ENCODE data around the gene AP3S2. TPM values are rescaled to one million over a fixed set of nuclear protein-coding genes. Genes with fewer than 3 reads are reported as not detected.

AP3S2 gene
- total RNA-seq, 1 donor from 2014 or later = 60.5 TPM

DNA sequence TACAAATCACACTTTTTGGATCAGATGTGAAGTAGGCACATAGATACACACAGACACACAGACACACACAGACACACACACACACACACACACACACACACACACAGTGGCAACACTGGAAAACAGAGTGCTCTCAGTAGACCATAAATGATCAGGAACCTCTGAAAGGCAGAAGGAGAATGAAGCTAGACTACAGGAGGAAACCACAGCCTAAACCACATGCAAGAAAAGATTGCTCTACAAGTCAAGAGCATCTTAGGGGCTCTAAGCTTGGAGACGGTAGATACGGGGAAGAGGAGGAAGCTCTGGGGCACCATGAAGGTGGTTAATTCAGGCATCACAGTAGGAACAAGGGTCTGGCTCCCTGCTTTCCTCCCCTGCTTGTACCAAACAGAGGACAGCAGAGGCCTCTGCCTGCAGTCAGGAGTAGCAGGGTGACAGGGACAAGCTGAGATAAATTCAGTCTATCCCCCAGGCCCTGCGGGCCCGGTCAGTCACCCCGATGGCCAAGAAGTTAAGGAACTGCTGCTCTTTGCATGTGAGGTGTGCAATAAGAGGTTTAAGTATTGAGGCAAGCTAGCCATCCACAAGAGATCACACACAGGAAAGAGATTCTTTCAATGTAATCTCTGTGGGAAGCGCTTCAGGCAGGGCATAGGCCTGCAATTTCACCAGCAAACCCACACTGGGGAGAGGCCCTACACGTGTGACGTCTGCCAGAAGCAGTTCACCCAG, 42.4 kb upstream of the AP3S2 start:
- Mint-ChIP-seq H3K4me3 (ENCODE audit: unreplicated experiment) (no peak overlapping the region), H3K36me3 (ENCODE audit: unreplicated experiment) (no peaks in the 10 kb centered on the region), H3K27me3 (ENCODE audit: unreplicated experiment) (no peaks in the 10 kb centered on the region), H3K27ac (ENCODE audit: unreplicated experiment) (no peak overlapping the region), H3K9me3 (ENCODE audit: unreplicated experiment) (no peaks in the 10 kb centered on the region), H3K4me1 (ENCODE audit: low read depth, unreplicated experiment) (no peaks in the 10 kb centered on the region)
- TF ChIP-seq, protein P1, sequence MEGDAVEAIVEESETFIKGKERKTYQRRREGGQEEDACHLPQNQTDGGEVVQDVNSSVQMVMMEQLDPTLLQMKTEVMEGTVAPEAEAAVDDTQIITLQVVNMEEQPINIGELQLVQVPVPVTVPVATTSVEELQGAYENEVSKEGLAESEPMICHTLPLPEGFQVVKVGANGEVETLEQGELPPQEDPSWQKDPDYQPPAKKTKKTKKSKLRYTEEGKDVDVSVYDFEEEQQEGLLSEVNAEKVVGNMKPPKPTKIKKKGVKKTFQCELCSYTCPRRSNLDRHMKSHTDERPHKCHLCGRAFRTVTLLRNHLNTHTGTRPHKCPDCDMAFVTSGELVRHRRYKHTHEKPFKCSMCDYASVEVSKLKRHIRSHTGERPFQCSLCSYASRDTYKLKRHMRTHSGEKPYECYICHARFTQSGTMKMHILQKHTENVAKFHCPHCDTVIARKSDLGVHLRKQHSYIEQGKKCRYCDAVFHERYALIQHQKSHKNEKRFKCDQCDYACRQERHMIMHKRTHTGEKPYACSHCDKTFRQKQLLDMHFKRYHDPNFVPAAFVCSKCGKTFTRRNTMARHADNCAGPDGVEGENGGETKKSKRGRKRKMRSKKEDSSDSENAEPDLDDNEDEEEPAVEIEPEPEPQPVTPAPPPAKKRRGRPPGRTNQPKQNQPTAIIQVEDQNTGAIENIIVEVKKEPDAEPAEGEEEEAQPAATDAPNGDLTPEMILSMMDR (IDR thresholded peaks at IDR 0.05; ENCODE audit: partially characterized antibody, unreplicated experiment) = no peak
- no peak for DNase-seq

DNA sequence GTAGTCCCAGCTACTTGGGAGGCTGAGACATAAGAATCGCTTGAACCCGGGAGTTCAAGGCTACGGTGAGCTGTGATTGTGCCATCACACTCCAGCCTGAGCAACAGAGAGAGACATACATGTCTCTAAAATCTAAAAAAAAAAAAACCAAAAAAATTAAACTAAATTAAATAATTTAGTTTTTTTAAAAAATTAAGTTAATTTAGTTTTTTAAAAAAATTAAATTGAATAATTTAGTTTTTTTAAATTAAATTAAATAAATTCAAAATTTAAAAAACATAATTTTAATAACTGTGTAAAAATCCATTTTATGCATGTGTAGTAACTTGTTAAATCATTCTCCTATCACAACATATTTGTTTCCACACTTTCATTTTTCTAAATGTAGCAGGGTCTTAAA, 39.1 kb upstream of the AP3S2 start:
- Mint-ChIP-seq H3K27me3 (ENCODE audit: unreplicated experiment) (no peaks in the 10 kb centered on the region), H3K27ac (ENCODE audit: unreplicated experiment) (no peak overlapping the region), H3K9me3 (ENCODE audit: unreplicated experiment) (no peaks in the 10 kb centered on the region), H3K4me3 (ENCODE audit: unreplicated experiment) (no peak overlapping the region), H3K36me3 (ENCODE audit: unreplicated experiment) (no peaks in the 10 kb centered on the region), H3K4me1 (ENCODE audit: low read depth, unreplicated experiment) (no peaks in the 10 kb centered on the region)
- TF ChIP-seq, protein P1 (IDR thresholded peaks at IDR 0.05; ENCODE audit: partially characterized antibody, unreplicated experiment) = no peak
- no peak for DNase-seq

DNA sequence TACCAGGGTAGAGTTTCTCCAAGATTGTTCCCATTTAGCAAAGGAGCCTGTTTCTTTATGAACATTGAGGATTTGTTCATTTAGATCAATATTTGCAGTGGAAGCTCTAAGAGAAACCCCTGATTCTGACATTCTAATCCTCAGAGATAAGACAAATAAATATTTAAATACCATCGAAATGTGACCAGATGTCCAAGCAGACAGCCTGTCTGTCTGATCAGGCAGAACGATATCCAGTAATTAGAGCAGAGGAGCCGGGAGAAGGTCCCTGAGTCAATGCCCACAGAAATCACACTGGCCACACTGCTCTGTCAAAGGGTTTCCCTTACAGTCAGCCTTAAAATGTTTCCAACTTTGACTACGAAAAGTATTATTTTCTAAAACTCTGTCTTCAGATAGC, 34.6 kb upstream of the AP3S2 start:
- H3K27me3 Mint-ChIP-seq (ENCODE audit: unreplicated experiment) = no peaks in the 10 kb centered on the region
- no peak overlapping the region for H3K27ac Mint-ChIP-seq (ENCODE audit: unreplicated experiment)
- DNase-seq = no peak
- H3K4me1 Mint-ChIP-seq (ENCODE audit: low read depth, unreplicated experiment) = no peaks in the 10 kb centered on the region
- no peak overlapping the region for H3K4me3 Mint-ChIP-seq (ENCODE audit: unreplicated experiment)
- TF ChIP-seq, protein P1 (IDR thresholded peaks at IDR 0.05; ENCODE audit: partially characterized antibody, unreplicated experiment) = no peak
- no peaks in the 10 kb centered on the region for H3K9me3 Mint-ChIP-seq (ENCODE audit: unreplicated experiment)
- H3K36me3 Mint-ChIP-seq (ENCODE audit: unreplicated experiment) = no peaks in the 10 kb centered on the region

DNA sequence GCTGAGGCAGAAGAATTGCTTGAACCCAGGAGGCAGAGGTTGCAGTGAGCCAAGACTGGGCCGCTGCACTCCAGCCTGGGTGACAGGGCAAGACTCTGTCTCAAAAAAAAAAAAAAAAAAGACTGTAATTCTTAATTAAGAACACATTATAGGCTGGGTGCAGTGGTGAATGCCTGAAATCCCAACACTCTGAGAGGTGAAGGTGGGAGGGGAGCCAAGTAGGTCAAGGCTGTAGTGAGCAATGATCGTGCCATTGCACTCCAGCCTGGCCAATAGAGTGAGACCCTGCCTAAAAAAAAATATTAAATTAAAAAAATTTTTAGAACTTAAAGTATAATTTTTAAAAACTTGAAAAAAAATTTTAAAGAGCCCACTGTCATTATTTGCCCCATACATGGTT, 32.4 kb upstream of the AP3S2 start:
- Mint-ChIP-seq H3K27me3 (ENCODE audit: unreplicated experiment) (no peaks in the 10 kb centered on the region), H3K9me3 (ENCODE audit: unreplicated experiment) (no peaks in the 10 kb centered on the region), H3K4me1 (ENCODE audit: low read depth, unreplicated experiment) (no peaks in the 10 kb centered on the region), H3K27ac (ENCODE audit: unreplicated experiment) (no peak overlapping the region), H3K4me3 (ENCODE audit: unreplicated experiment) (no peak overlapping the region), H3K36me3 (ENCODE audit: unreplicated experiment) (no peaks in the 10 kb centered on the region)
- TF ChIP-seq, protein P1 (IDR thresholded peaks at IDR 0.05; ENCODE audit: partially characterized antibody, unreplicated experiment) = no peak
- DNase-seq = no peak

DNA sequence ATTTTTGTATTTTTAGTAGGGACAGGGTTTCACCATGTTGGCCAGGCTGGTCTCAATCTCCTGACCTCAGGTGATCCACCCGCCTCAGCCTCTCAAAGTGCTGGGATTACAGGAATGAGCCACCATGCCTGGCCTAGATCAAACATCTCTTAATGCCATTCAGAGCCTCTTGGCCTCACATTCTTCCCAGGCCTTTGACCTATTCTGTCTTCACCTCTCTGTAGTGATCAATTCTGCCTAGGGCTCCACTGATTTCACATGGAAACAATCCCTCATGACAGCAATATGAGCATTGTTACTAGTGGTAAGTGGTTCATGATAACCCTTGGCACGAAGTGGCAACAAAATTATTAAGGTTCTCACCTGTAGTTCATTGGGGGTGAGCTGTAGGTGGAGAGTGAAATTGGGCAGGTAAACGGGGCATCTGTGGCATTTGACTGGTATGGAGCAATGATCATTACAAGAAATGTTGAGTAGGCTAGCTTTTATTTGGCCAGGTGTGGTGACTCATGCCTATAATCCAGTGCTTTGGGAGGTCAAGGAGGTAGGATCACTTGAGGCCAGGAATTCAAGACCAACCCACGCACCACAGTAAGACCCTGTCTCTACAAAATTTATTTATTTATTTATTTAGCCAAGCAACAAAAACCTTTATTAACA, 23.8 kb upstream of the AP3S2 start:
- Mint-ChIP-seq H3K4me1 (ENCODE audit: low read depth, unreplicated experiment) (peaks cover 4% of the 10 kb centered on the region), H3K4me3 (ENCODE audit: unreplicated experiment) (no peak overlapping the region), H3K27ac (ENCODE audit: unreplicated experiment) (no peak overlapping the region), H3K9me3 (ENCODE audit: unreplicated experiment) (no peaks in the 10 kb centered on the region), H3K36me3 (ENCODE audit: unreplicated experiment) (no peaks in the 10 kb centered on the region), H3K27me3 (ENCODE audit: unreplicated experiment) (peaks cover 2% of the 10 kb centered on the region)
- no peak for DNase-seq
- TF ChIP-seq, protein P1 (IDR thresholded peaks at IDR 0.05; ENCODE audit: partially characterized antibody, unreplicated experiment) = no peak

Data from glutamatergic neuron (in vitro differentiated cells).